ENCODE data around the gene ASB2.

The ASB2 gene

GRCh38 chr14:93960774-93961438 lies 15.5 kb downstream of the ASB2 start:
- no peak for DNase-seq (ENCODE audit: low read depth)

GRCh38 chr14:93960108-93960475 lies 16.3 kb downstream of the ASB2 start:
- DNase-seq (ENCODE audit: low read depth): no peak

- DNase-seq (ENCODE audit: low read depth): peak; percentile 34
These were observed 16.9 kb downstream of the ASB2 start for GRCh38 chr14:93959239-93960107.

- DNase-seq (ENCODE audit: low read depth): no peak
These were observed 17.7 kb downstream of the ASB2 start for GRCh38 chr14:93958567-93959238.

- no peak for DNase-seq (ENCODE audit: low read depth)
These were observed 18.4 kb downstream of the ASB2 start for GRCh38 chr14:93957751-93958566.

- no peak for DNase-seq (ENCODE audit: low read depth)
These were observed 19.0 kb downstream of the ASB2 start for GRCh38 chr14:93957333-93957710.

- DNase-seq (ENCODE audit: low read depth): no peak
These were observed 19.6 kb downstream of the ASB2 start for GRCh38 chr14:93956514-93957332.

- no peak for DNase-seq (ENCODE audit: low read depth)
These were observed 20.4 kb downstream of the ASB2 start for GRCh38 chr14:93955850-93956481.

GRCh38 chr14:93954900-93955849 lies 21.2 kb downstream of the ASB2 start:
- DNase-seq (ENCODE audit: low read depth): no peak

GRCh38 chr14:93954516-93954830 lies 21.9 kb downstream of the ASB2 start:
- DNase-seq (ENCODE audit: low read depth): no peak

- no peak for DNase-seq (ENCODE audit: low read depth)
These were observed 22.4 kb downstream of the ASB2 start for GRCh38 chr14:93953739-93954515.

- no peak for DNase-seq (ENCODE audit: low read depth)
These were observed 23.1 kb downstream of the ASB2 start for GRCh38 chr14:93953263-93953662.

- no peak for DNase-seq (ENCODE audit: low read depth)
These were observed 23.5 kb downstream of the ASB2 start for GRCh38 chr14:93952829-93953228.

GRCh38 chr14:93951635-93952540 lies 24.5 kb downstream of the ASB2 start:
- no peak for DNase-seq (ENCODE audit: low read depth)

- DNase-seq (ENCODE audit: low read depth): no peak
These were observed 25.3 kb downstream of the ASB2 start for GRCh38 chr14:93950948-93951634.

- DNase-seq (ENCODE audit: low read depth): no peak
These were observed 26.8 kb downstream of the ASB2 start for GRCh38 chr14:93949511-93950075.

GRCh38 chr14:93947282-93947681 lies 29.1 kb downstream of the ASB2 start:
- DNase-seq (ENCODE audit: low read depth): no peak
